Measurements from ENCODE around the gene CNTFR. TPM values are rescaled to one million over a fixed set of nuclear protein-coding genes. Genes with fewer than 3 reads are reported as not detected.

Gene CNTFR
- total RNA-seq, 1 donor = not detected

- DNase-seq (ENCODE audit: low read depth in 2 of 3, low spot score in 2 of 3) = peak; percentile 65 to 97 (median 93)
These were observed 30.8 kb upstream of the CNTFR start, which contains the start of gene DCTN3 for GRCh38 chr9:34620061-34620994. Gene DCTN3, minus strand, starts transcription at chr9:34620495. Its CDS starts 31 bp downstream, at chr9:34620464.

GRCh38 chr9:34615132-34615531, 25.6 kb upstream of the CNTFR start:
- no peak for DNase-seq (ENCODE audit: low read depth in 2 of 3, low spot score in 2 of 3)

GRCh38 chr9:34612788-34613390, 23.4 kb upstream of the CNTFR start:
- DNase-seq (ENCODE audit: low read depth in 2 of 3, low spot score in 2 of 3) = peak in 2 of 3 donors; percentile 76 to 87

- peak; percentile 81 to 89 (median 81) for DNase-seq (ENCODE audit: low read depth in 2 of 3, low spot score in 2 of 3)
These were observed 22.6 kb upstream of the CNTFR start, which contains the start of gene RPP25L for GRCh38 chr9:34611811-34612787. Gene RPP25L, minus strand, starts transcription at chr9:34612097. Its CDS starts 801 bp downstream, at chr9:34611296.

- DNase-seq (ENCODE audit: low read depth in 2 of 3, low spot score in 2 of 3) = no peak
These were observed 21.8 kb upstream of the CNTFR start for GRCh38 chr9:34611251-34611810.

GRCh38 chr9:34610434-34611206, 21.1 kb upstream of the CNTFR start:
- no peak for DNase-seq (ENCODE audit: low read depth in 2 of 3, low spot score in 2 of 3)

GRCh38 chr9:34607331-34607730, 17.8 kb upstream of the CNTFR start:
- DNase-seq (ENCODE audit: low read depth in 2 of 3, low spot score in 2 of 3) = no peak

- no peak for DNase-seq (ENCODE audit: low read depth in 2 of 3, low spot score in 2 of 3)
These were observed 17.4 kb upstream of the CNTFR start for GRCh38 chr9:34606905-34607304.

- no peak for DNase-seq (ENCODE audit: low read depth in 2 of 3, low spot score in 2 of 3)
These were observed 16.7 kb upstream of the CNTFR start for GRCh38 chr9:34606190-34606589.

DNA sequence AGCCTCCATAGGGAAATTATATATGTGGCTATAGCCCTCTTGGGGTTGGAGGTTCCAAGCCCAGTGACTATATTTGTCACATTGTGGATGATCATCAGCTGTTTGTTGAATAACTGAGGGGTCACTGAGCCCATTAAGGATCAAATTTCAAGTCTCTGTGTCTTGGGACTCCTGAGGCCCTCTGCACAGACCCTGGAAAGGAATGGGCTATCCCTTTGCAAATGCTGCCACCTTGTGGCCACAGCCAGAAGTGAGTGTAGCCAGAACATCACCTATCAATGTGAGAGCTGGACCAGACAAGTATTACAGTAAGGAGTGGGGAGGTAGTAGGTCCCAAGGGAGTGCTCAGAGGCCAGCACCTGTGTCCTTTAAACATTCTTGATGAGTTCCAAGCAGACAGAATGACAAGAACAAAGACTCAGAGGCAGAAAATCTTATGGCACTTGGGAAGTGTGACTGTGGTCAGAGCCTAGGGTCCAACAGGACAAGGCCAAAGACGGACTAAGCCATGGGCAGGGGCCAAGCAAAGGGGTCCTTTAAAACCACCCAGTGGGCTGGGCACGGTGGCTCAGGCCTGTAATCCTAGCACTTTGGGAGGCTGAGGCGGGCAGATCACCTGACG, 14.2 kb upstream of the CNTFR start:
- DNase-seq (ENCODE audit: low read depth in 2 of 3, low spot score in 2 of 3) = peak; percentile 52 to 90 (median 63)

DNA sequence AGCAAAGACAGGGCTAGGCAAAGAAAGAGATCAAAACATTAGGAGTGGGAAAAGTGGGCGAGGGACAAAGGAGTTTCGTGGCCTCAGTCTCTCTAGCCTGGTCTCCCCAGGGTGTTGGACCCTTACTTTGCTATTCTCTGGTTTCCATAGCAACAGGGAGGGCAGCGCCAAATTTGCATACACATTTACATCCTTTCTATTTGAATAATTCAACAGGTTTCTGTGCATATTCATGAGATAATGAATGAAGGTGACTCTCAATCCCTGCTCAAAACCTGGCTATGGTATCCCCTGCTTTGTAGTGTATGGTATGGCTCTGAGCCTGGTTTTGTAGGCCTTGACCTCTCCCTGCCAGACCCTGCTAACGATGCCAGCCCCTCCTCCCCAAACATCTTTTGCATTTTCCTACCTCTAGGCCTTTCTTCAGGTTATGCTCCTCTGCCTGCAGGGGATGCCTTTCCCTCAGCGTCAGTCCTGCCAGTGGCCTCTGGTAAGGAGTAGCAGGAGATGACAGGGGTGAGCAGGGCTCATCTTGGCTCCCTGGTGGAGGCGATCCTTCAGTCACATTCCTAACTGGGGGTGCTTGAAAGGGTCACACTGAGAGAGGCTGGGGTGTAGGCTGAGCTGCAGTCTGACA, 12.5 kb upstream of the CNTFR start:
- no peak for DNase-seq (ENCODE audit: low read depth in 2 of 3, low spot score in 2 of 3)

- DNase-seq (ENCODE audit: low read depth in 2 of 3, low spot score in 2 of 3) = no peak
These were observed 11.4 kb upstream of the CNTFR start for GRCh38 chr9:34600908-34601307.

DNA sequence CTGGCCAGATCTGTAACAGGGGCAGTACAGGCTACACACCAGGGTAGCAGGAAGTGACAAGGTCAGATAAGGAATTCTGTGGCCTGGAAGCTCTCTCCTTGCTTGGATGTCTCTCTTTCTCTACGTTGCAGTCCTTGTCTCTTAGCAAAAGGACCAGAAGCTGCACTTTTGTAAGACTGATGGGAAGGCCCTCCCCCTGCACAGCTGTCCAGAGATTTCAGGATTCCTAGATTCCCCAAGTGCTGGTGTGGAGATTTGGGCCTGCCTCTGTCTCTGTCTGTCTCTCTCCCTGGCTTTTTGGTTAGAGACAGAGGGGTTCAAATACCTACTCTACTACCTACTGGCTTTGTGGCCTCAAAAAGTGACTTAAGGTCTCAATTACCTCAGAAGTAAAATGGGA, 10.0 kb upstream of the CNTFR start:
- no peak for DNase-seq (ENCODE audit: low read depth in 2 of 3, low spot score in 2 of 3)

- no peak for DNase-seq (ENCODE audit: low read depth in 2 of 3, low spot score in 2 of 3)
These were observed 4.7 kb upstream of the CNTFR start for GRCh38 chr9:34594177-34594576.

DNA sequence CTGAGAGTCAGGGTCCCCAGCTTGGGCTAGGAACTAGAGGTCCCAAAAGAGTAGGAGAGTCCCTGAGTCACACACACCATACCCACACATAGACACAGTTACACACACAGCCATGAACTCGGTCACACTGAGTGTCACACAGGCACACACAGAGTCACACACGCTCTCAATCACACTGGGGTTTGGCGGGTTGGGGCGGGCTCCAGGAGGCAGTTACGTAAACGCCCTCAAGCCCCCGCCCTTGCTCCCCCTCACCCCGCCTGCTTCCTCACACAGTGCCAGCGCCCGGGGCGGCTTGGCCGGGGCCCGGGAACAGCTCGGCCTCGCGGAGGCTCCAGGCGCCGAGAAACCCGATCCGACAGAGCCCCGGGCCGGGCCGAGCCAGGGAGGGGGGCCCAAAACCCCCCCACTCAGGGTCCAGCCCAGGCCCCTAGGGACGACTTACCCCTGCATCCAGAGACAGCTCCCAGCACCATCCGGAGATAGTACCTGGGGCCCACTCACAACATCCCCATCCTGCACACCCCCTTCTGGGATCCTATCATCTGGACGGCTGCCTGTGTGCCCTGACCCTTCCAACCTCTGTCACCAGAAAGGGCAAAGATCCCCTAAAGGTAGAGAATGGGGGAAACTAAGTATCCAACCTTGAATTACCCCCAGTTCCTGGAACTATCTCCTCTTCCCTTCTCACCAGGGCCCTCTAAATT, 3.5 kb upstream of the CNTFR start:
- DNase-seq (ENCODE audit: low read depth in 2 of 3, low spot score in 2 of 3) = peak in 2 of 3 donors; percentile 54 to 62

DNA sequence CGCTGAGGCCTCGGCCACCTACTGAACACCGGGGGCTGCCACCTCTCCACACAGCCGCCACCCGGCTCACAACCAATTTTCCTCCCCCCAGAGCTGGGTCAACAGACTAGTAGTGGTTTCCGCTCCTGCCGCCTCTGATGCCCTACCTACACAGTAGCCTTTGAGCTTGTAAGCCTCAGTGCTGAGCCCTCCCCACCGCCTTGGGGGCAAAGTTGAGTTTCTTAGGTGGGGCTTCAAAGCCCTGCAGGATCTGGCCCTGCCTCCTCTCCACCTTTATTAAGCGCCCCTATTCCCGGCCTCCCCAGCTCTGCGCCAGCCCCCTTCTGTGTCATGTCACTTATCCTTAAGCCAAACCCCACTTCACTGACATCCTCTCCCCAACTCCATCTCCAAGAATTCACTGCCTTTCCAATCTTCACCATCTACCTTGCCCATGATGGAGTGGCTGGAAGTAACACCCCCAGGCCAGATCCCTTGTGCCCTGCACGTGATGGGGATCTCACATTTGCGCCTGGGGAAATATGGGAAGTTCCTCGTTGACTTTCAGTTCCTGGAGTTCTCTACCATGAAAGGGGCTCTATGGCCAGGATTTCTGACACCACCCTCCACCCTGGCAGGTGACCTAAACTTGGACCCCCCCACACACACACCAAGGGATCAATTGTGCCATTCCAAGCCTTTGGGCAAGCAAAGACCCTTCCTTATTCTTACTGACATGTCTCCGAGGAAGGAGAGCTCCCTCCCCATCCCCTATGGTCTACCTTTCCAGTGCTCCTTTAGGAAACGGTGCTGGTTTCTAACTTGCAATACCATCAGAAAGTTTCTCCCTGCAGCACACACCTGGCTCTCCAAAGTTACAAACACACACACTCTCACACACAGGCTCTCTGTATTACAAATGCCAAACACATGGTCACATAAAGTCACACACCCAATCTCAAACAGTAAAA, 2.7 kb upstream of the CNTFR start:
- DNase-seq (ENCODE audit: low read depth in 2 of 3, low spot score in 2 of 3) = no peak
